ENCODE data around the gene NUP107. TPM values are rescaled to one million over a fixed set of nuclear protein-coding genes. Genes with fewer than 3 reads are reported as not detected.
A peak's percentile ranks its signal among the peaks of the same experiment; 100 is the strongest.
"Not testable (repeated sequence)": the region's sequence is repeated elsewhere in the genome, so short reads cannot be mapped to it uniquely, and the experiment has no call there.

NUP107 gene
- total RNA-seq (2022) = 110 and 112 TPM in 2 replicates
- percentile 88 among the genes with signal in this experiment for Bru-seq, nascent RNA
- BruChase-seq, experiment 1, labeled RNA remaining after a 6-hour chase = percentile 91 among the genes with signal in this experiment
- percentile 87 among the genes with signal in this experiment for BruChase-seq, experiment 2, labeled RNA remaining after a 2-hour chase
- long read RNA-seq, full-length matches to known transcripts = 52 of 71 reads
- long read RNA-seq, partial matches to known transcripts = 3 of 71 reads
- long read RNA-seq, other reads (novel, unspliced or antisense) = 16 of 71 reads

GRCh38 chr12:68686595-68687521 lies at the start of gene NUP107:
Gene NUP107, plus strand, starts transcription at chr12:68686978. Its CDS starts 88 bp downstream, at chr12:68687066.
- TSS peak; percentile 58 for BruUV-seq (replicated peaks)
- intact Hi-C loops (cut with micrococcal nuclease; ENCODE audit: unreplicated experiment) = loop anchor here (5.0 kb wide), 1 partner anchor 75 kb away; the partner anchor contains the start of gene RAP1B
- Mint-ChIP-seq H3K9me3 (ENCODE audit: low read depth, unreplicated experiment) (no peaks in the 10 kb centered on the region), H3K36me3 (ENCODE audit: insufficient read depth, unreplicated experiment) (peaks cover 33% of the 10 kb centered on the region), H3K27ac (ENCODE audit: unreplicated experiment) (peak within 1 kb of the TSS; percentile 93), H3K27me3 (ENCODE audit: unreplicated experiment) (no peaks in the 10 kb centered on the region), H3K4me1 (ENCODE audit: low read depth, unreplicated experiment) (peaks cover 22% of the 10 kb centered on the region), H3K4me3 (ENCODE audit: low read depth, unreplicated experiment) (peak within 1 kb of the TSS; percentile 89)
- peak; percentile 99 for DNase-seq
- CTCF ChIA-PET = no interaction called here
- TF ChIP-seq CTCF (IDR thresholded peaks at IDR 0.05; ENCODE audit: unreplicated experiment) = no peak

GRCh38 chr12:68637439-68637838 lies 49.3 kb upstream of the NUP107 start:
- DNase-seq; H3K27ac Mint-ChIP-seq (ENCODE audit: unreplicated experiment); H3K9me3 Mint-ChIP-seq (ENCODE audit: low read depth, unreplicated experiment); H3K27me3 Mint-ChIP-seq (ENCODE audit: unreplicated experiment); intact Hi-C loops (cut with micrococcal nuclease; ENCODE audit: unreplicated experiment); H3K36me3 Mint-ChIP-seq (ENCODE audit: insufficient read depth, unreplicated experiment); H3K4me3 Mint-ChIP-seq (ENCODE audit: low read depth, unreplicated experiment); BruUV-seq (replicated peaks): not testable (repeated sequence)
- CTCF ChIA-PET = interaction anchor here (0.7 kb wide), 1 partner anchor 393 kb away, joined by 4 read pairs; no protein-coding TSS in a partner anchor
- H3K4me1 Mint-ChIP-seq (ENCODE audit: low read depth, unreplicated experiment) = peaks cover 40% of the 10 kb centered on the region

- CTCF ChIA-PET = no interaction called here
- Mint-ChIP-seq H3K27me3 (ENCODE audit: unreplicated experiment) (no peaks in the 10 kb centered on the region), H3K4me1 (ENCODE audit: low read depth, unreplicated experiment) (peaks cover 34% of the 10 kb centered on the region), H3K9me3 (ENCODE audit: low read depth, unreplicated experiment) (no peaks in the 10 kb centered on the region), H3K36me3 (ENCODE audit: insufficient read depth, unreplicated experiment) (no peaks in the 10 kb centered on the region), H3K4me3 (ENCODE audit: low read depth, unreplicated experiment) (no peak overlapping the region), H3K27ac (ENCODE audit: unreplicated experiment) (no peak overlapping the region)
- intact Hi-C loops (cut with micrococcal nuclease; ENCODE audit: unreplicated experiment) = no loop called here
- DNase-seq = no peak
- no TSS peak for BruUV-seq (replicated peaks)
- TF ChIP-seq CTCF (IDR thresholded peaks at IDR 0.05; ENCODE audit: unreplicated experiment) = no peak
Measured at GRCh38 chr12:68638171-68638570, 48.6 kb upstream of the NUP107 start.

GRCh38 chr12:68638721-68639395 lies 47.9 kb upstream of the NUP107 start:
- no peak for DNase-seq
- BruUV-seq (replicated peaks) = no TSS peak
- Mint-ChIP-seq H3K4me1 (ENCODE audit: low read depth, unreplicated experiment) (peaks cover 27% of the 10 kb centered on the region), H3K36me3 (ENCODE audit: insufficient read depth, unreplicated experiment) (peaks cover under 1% of the 10 kb centered on the region), H3K9me3 (ENCODE audit: low read depth, unreplicated experiment) (no peaks in the 10 kb centered on the region), H3K27me3 (ENCODE audit: unreplicated experiment) (no peaks in the 10 kb centered on the region), H3K27ac (ENCODE audit: unreplicated experiment) (no peak overlapping the region), H3K4me3 (ENCODE audit: low read depth, unreplicated experiment) (no peak overlapping the region)
- CTCF ChIA-PET = interaction anchor here (1.0 kb wide), 1 partner anchor 9 kb away, joined by 3 read pairs; no protein-coding TSS in a partner anchor
- intact Hi-C loops (cut with micrococcal nuclease; ENCODE audit: unreplicated experiment) = no loop called here
- TF ChIP-seq CTCF (IDR thresholded peaks at IDR 0.05; ENCODE audit: unreplicated experiment) = no peak
